ENCODE data around the gene PITX1.

- no peak for TF ChIP-seq POLR2A (IDR thresholded peaks at IDR 0.05)
- no peak for TF ChIP-seq CTCF (IDR thresholded peaks at IDR 0.05)
These were observed 14.7 kb downstream of the PITX1 start for GRCh38 chr5:135019314-135019713.

Measured in ovary (tissue), 3 donors.